H1 (cell line): Measurements from ENCODE around the gene CACNA1E. TPM values are rescaled to one million over a fixed set of nuclear protein-coding genes. Genes with fewer than 3 reads are reported as not detected.

Source experiments
- CTCF ChIA-PET: fragments of 300-600 bp; sonication (Branson Sonifier 250); formaldehyde crosslinking; loops from one replicate; lab custom pipeline; 2021; ENCODE audit not compliant: partially characterized antibody; lab: Charles Lee
- POLR2A ChIA-PET: fragments of 300-600 bp; sonication (Branson Sonifier 250); formaldehyde crosslinking; loops from one replicate; lab custom pipeline; 2021; ENCODE audit warnings: inconsistent platforms; ENCODE audit not compliant: partially characterized antibody; lab: Charles Lee
- DNase-seq, 2 experiments: peaks; one replicate each; pipeline versions ENCODE4 v3.0.0 to v3.0.0-alpha.2; 2010 to 2022; ENCODE audit warnings: low spot score in 2 of 2, low read depth in 1 of 2, mixed read lengths in 1 of 2
- FAIRE-seq: peaks from 2 replicates; lab custom pipeline; 2011; peaks lifted over from hg19 to GRCh38; lab: Jason Lieb, UNC
- H2AFZ ChIP-seq: 2 replicates; pipeline ENCODE4 v1.8.1; 2012; ENCODE audit warnings: low read length, inconsistent platforms
- H2AK5ac ChIP-seq: 2 replicates; pipeline ENCODE4 v1.6.1; 2013; ENCODE audit warnings: low read depth, low read length
- H2BK120ac ChIP-seq: replicated peaks from 2 replicates; pipeline ENCODE3; 2013; ENCODE audit warnings: low read depth, low read length, inconsistent platforms
- H2BK12ac ChIP-seq: 2 replicates; pipeline ENCODE4 v1.6.1; 2013; ENCODE audit warnings: low read depth, low read length
- H2BK15ac ChIP-seq: 2 replicates; pipeline ENCODE4 v1.6.1; 2013; ENCODE audit warnings: low read length
- H2BK20ac ChIP-seq: 2 replicates; pipeline ENCODE4 v1.6.1; 2013; ENCODE audit warnings: low read length
- H2BK5ac ChIP-seq: 2 replicates; pipeline ENCODE4 v1.6.1; 2013; ENCODE audit warnings: low read depth, low read length
- H3K14ac ChIP-seq: 2 replicates; pipeline ENCODE4 v1.6.1; 2013; ENCODE audit warnings: inconsistent platforms; ENCODE audit not compliant: insufficient read length
- H3K18ac ChIP-seq: 2 replicates; pipeline ENCODE4 v1.6.1; 2013; ENCODE audit warnings: low read length; ENCODE audit errors: extremely low read depth
- H3K23ac ChIP-seq: 2 replicates; pipeline ENCODE4 v1.6.1; 2013; ENCODE audit warnings: inconsistent platforms; ENCODE audit not compliant: insufficient read length
- H3K23me2 ChIP-seq: 2 replicates; pipeline ENCODE4 v1.6.1; 2013; ENCODE audit warnings: low read depth, low read length
- H3K27ac ChIP-seq: 2 replicates; pipeline ENCODE4 v1.6.1; 2011; ENCODE audit warnings: low read depth, low read length, inconsistent platforms
- H3K27me3 ChIP-seq, 4 experiments: replicated peaks in 1 of 4; 1 replicate in 1 of 4; 2 replicates in 3 of 4; pipeline versions ENCODE4 v1.6.1 to v1.8.1; 2011 to 2013; ENCODE audit warnings: low read length in 3 of 4, mild to moderate bottlenecking in 3 of 4, inconsistent platforms in 2 of 4, mixed read lengths in 2 of 4, moderate library complexity in 1 of 4; ENCODE audit not compliant: control insufficient read depth in 3 of 4, insufficient read depth in 3 of 4; ENCODE audit errors: extremely low read depth in 1 of 4
- H3K36me3 ChIP-seq, 4 experiments: 2 replicates each; pipeline versions ENCODE4 v1.6.1 to v1.8.1; 2011 to 2013; ENCODE audit warnings: mild to moderate bottlenecking in 4 of 4, low read length in 3 of 4, moderate library complexity in 2 of 4, control low read depth in 1 of 4, inconsistent platforms in 1 of 4; ENCODE audit not compliant: insufficient read depth in 4 of 4, control insufficient read depth in 2 of 4
- H3K4ac ChIP-seq: replicated peaks from 2 replicates; pipeline ENCODE3; 2013; ENCODE audit warnings: low read length, low read depth, mixed read lengths, inconsistent platforms; ENCODE audit not compliant: insufficient read length
- H3K4me1 ChIP-seq, 4 experiments: replicated peaks in 1 of 4; 1 replicate in 1 of 4; 2 replicates in 3 of 4; pipeline versions ENCODE4 v1.6.1 to v1.8.1; 2011 to 2013; ENCODE audit warnings: low read length in 3 of 4, inconsistent platforms in 2 of 4, mixed read lengths in 1 of 4; ENCODE audit not compliant: insufficient read depth in 4 of 4, control insufficient read depth in 3 of 4
- H3K4me2 ChIP-seq, 2 experiments: 2 replicates each; pipeline versions ENCODE4 v1.6.1 to v1.8.1; 2011 to 2013; ENCODE audit warnings: low read depth in 2 of 2, low read length in 2 of 2, control low read depth in 1 of 2, inconsistent platforms in 1 of 2, mild to moderate bottlenecking in 1 of 2; ENCODE audit not compliant: insufficient read depth in 1 of 2
- H3K4me3 ChIP-seq, 4 experiments: fragments of 200-600, 300-600 bp in 1 of 4; sonication (generic), shearing (Covaris generic), sonication (Bioruptor Twin) in 1 of 4; 2 replicates each; pipeline versions ENCODE4 v1.5.1 to v1.8.1; 2011 to 2016; ENCODE audit warnings: low read length in 4 of 4, low read depth in 3 of 4, control low read depth in 2 of 4, inconsistent platforms in 2 of 4, mild to moderate bottlenecking in 2 of 4, mixed read lengths in 1 of 4, moderate library complexity in 1 of 4; ENCODE audit not compliant: insufficient read depth in 2 of 4; ENCODE audit errors: extremely low read depth in 1 of 4
- H3K56ac ChIP-seq: replicated peaks from 2 replicates; pipeline ENCODE3; 2013; ENCODE audit warnings: low read depth, mild to moderate bottlenecking, mixed read lengths, low read length, inconsistent platforms; ENCODE audit not compliant: insufficient read length
- H3K79me1 ChIP-seq: 2 replicates; pipeline ENCODE4 v1.6.1; 2013; ENCODE audit warnings: low read depth, low read length, control low read depth
- H3K79me2 ChIP-seq, 2 experiments: 2 replicates each; pipeline versions ENCODE4 v1.6.1 to v1.8.1; 2012 to 2013; ENCODE audit warnings: low read length in 2 of 2, mild to moderate bottlenecking in 2 of 2, inconsistent platforms in 1 of 2; ENCODE audit not compliant: insufficient read depth in 2 of 2, control insufficient read depth in 1 of 2
- H3K9ac ChIP-seq, 4 experiments: replicated peaks in 1 of 4; 1 replicate in 1 of 4; 2 replicates in 3 of 4; pipeline versions ENCODE4 v1.6.1 to v1.8.1; 2011 to 2013; ENCODE audit warnings: low read depth in 3 of 4, low read length in 3 of 4, control low read depth in 2 of 4, mild to moderate bottlenecking in 2 of 4, moderate library complexity in 2 of 4, inconsistent platforms in 1 of 4; ENCODE audit errors: extremely low read depth in 1 of 4
- H3K9me3 ChIP-seq, 2 experiments: 2 replicates each; pipeline versions ENCODE4 v1.6.1 to v1.8.1; 2012 to 2013; ENCODE audit warnings: mild to moderate bottlenecking in 2 of 2, moderate library complexity in 2 of 2, control low read depth in 1 of 2, inconsistent platforms in 1 of 2, low read depth in 1 of 2, low read length in 1 of 2, mixed read lengths in 1 of 2; ENCODE audit not compliant: insufficient read depth in 2 of 2
- H4K20me1 ChIP-seq, 2 experiments: replicated peaks in 1 of 2; 2 replicates each; pipeline versions ENCODE3 to v1.8.1; 2011 to 2013; ENCODE audit warnings: inconsistent platforms in 2 of 2, low read length in 2 of 2, mild to moderate bottlenecking in 1 of 2; ENCODE audit not compliant: insufficient read depth in 2 of 2, control insufficient read depth in 1 of 2
- H4K5ac ChIP-seq: 2 replicates; pipeline ENCODE4 v1.6.1; 2013; ENCODE audit warnings: low read length, low read depth, mixed read lengths, inconsistent platforms; ENCODE audit not compliant: insufficient read length
- H4K8ac ChIP-seq: 2 replicates; pipeline ENCODE4 v1.8.0; 2013; ENCODE audit warnings: mild to moderate bottlenecking, moderate library complexity, low read length, inconsistent platforms; ENCODE audit not compliant: insufficient read depth; ENCODE audit errors: extremely low read depth
- H4K91ac ChIP-seq: replicated peaks from 2 replicates; pipeline ENCODE3; 2013; ENCODE audit warnings: low read length, mixed read lengths, inconsistent platforms; ENCODE audit not compliant: insufficient read length
- BCL11A ChIP-seq, 2 experiments: IDR thresholded peaks; one replicate each; pipeline ENCODE4 v1.6.1; 2011; ENCODE audit warnings: low read depth in 2 of 2, low read length in 2 of 2, mild to moderate bottlenecking in 2 of 2
- CBX5 ChIP-seq: fragments of 300-800, 300-1000 bp; sonication (generic); IDR thresholded peaks from 2 replicates; pipeline ENCODE4 v1.7.1; 2016; ENCODE audit warnings: antibody characterized with exemption, low read length, low read depth
- HDAC6 ChIP-seq: IDR thresholded peaks from one replicate; pipeline ENCODE4 v1.7.1; 2012; ENCODE audit warnings: low read depth, mild to moderate bottlenecking, inconsistent platforms, low read length, moderate library complexity
- JUN ChIP-seq: IDR thresholded peaks from 2 replicates; pipeline ENCODE4 v1.6.1; 2011; ENCODE audit warnings: low read depth, mild to moderate bottlenecking, improper control_type of control experiment, low read length
- RBBP5 ChIP-seq: IDR thresholded peaks from 2 replicates; pipeline ENCODE4 v1.7.1; 2012; ENCODE audit warnings: low read depth, mild to moderate bottlenecking, inconsistent platforms, low read length, moderate library complexity, borderline replicate concordance
- SAP30 ChIP-seq: fragments of 300-600 bp; sonication (generic); IDR thresholded peaks from 2 replicates; pipeline ENCODE4 v1.7.1; 2012; ENCODE audit warnings: low read length, moderate library complexity, mild to moderate bottlenecking, inconsistent platforms; ENCODE audit not compliant: insufficient read depth, insufficient replicate concordance
- SIRT6 ChIP-seq: IDR thresholded peaks from one replicate; pipeline ENCODE4 v1.7.1; 2012; ENCODE audit warnings: low read length, inconsistent platforms
- YY1 ChIP-seq: IDR thresholded peaks from 2 replicates; pipeline ENCODE4 v1.6.1; 2011; ENCODE audit warnings: low read depth, mild to moderate bottlenecking, low read length
- WGBS, 2 experiments: shearing (Covaris generic) in 1 of 2; methylation state at CpG; one replicate each; pipeline versions ENCODE4 v1.1.6 to v1.1.7; 2013 to 2015; ENCODE audit warnings: low lambda C conversion rate in 2 of 2, mixed read lengths in 2 of 2, inconsistent platforms in 1 of 2, low coverage in 1 of 2, missing lambda C conversion rate in 1 of 2; ENCODE audit not compliant: insufficient replicate concordance in 2 of 2, insufficient coverage in 1 of 2, insufficient read length in 1 of 2; ENCODE audit errors: extremely low coverage in 1 of 2, missing lambda C conversion rate in 1 of 2; 5-methylcytosine and 5-hydroxymethylcytosine counted together
- polyA plus RNA-seq, 7 experiments: library from polyadenylated mRNA; depleted of rRNA in 3 of 7; stranded (reverse) in 5 of 7; unstranded in 2 of 7; fragments of >200 nt in 5 of 7; fragments of 200-250 nt in 2 of 7; gene quantifications; 1 replicate in 5 of 7; 2 replicates in 1 of 7; 4 replicates in 1 of 7; pipeline versions ENCODE4 v1.2.1 to v1.2.3, GENCODE V29; 2011 to 2013; ENCODE audit warnings: missing spikeins in 2 of 7, mixed read lengths in 2 of 7
- total RNA-seq: library from RNA; stranded (reverse); fragmentation: NEBNext Ultra II Directional; extraction: Animal tissue kit (Norgen Biotek cat#: 25700); gene quantifications from 2 replicates; pipeline ENCODE4 v1.2.1, GENCODE V29; 2021
- TF ChIP-seq, protein P1 (sequence below), 3 experiments: IDR thresholded peaks; 1 replicate in 2 of 3; 2 replicates in 1 of 3; pipeline versions ENCODE4 v1.5.1 to v1.6.1; 2011; ENCODE audit warnings: low read length in 3 of 3, mild to moderate bottlenecking in 3 of 3, inconsistent platforms in 2 of 3, low read depth in 1 of 3, moderate library complexity in 1 of 3; ENCODE audit not compliant: insufficient read depth in 1 of 3; ENCODE audit errors: control extremely low read depth in 1 of 3

CACNA1E gene
- total and polyA plus RNA-seq, 2 of the 8 experiments (the other 6 are each of a cell fraction or from before 2014, with no cell fraction given), result 0.98 to 1.3 TPM

DNA sequence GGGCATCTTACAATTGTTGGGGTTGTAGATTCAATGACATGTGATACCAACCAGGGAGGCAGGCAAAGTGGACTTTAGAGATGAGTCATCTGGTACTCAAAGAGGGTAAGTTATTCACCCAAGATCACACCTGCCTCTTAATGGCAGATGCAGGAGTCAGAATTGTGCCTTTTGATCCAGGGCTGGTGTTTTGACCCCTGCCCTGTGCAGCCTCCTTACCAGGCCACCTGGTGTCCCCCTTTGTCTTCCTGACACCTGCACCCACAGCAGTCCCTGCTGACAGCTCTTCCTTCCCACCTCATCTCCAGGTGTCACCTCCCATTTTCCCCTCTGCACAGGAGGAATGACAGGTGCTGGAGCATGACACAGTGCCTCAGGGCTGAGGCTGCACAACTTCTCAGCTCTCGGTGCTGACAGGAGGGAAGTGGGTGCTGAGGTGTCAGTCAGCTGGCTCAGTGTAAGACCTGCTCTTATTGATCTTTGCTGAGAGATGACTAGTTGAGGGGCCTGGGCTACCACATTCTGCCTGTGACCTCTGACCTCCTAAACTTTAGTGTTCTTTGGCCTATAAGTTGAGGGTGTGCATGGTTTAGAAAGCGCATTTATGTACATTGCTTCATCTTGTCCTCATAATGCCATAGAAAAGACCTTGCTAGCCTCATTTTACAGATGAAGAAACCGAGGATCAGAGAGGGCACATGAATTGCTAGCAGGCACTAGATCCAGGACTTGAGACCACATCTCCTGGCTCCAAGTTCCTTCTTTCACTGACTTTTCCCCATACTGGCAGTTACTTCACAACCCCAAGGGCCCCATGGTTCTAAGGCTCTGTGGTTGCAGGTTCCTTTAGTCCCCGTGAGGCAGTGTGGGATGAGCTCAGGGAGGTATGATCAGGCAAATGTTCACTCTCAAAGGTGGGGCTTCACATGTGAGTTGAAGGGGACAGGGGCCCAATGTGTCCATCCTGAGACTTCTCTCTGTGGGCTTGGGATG is 31.3 kb downstream of the CACNA1E start:
- Histone ChIP-seq H3K9ac (no peak overlapping the region), H2BK120ac (no peak overlapping the region), H3K23ac (no peak overlapping the region), H3K23me2 (no peaks in the 10 kb centered on the region), H3K18ac (no peak overlapping the region), H2AK5ac (no peak overlapping the region), H3K4me3 (no peak overlapping the region), H3K27me3 (no peaks in the 10 kb centered on the region), H3K14ac (no peak overlapping the region), H2AFZ (no peak overlapping the region), H3K36me3 (no peaks in the 10 kb centered on the region), H4K91ac (no peak overlapping the region), H4K5ac (no peak overlapping the region), H2BK15ac (no peak overlapping the region), H4K20me1 (no peaks in the 10 kb centered on the region), H3K9me3 (no peaks in the 10 kb centered on the region), H2BK12ac (no peak overlapping the region), H3K27ac (no peak overlapping the region), H2BK5ac (no peak overlapping the region), H4K8ac (no peak overlapping the region), H3K4ac (no peak overlapping the region), H3K79me2 (no peaks in the 10 kb centered on the region), H3K4me2 (no peak overlapping the region), H3K79me1 (no peaks in the 10 kb centered on the region), H3K4me1 (0 out of 7 replicates have a peak, but pooled peaks cover 0 to 2% (median 0%) of the 10 kb centered on the region in 4 experiments), H2BK20ac (no peak overlapping the region), H3K56ac (no peak overlapping the region)
- ChIA-PET CTCF (interaction anchor here (0.6 to 1.6 kb wide), 3 partner anchors 17 to 217 kb away, joined by 3 to 7 read pairs (median 4); no protein-coding TSS in a partner anchor), POLR2A (no interaction called here)
- DNase-seq, result no peak
- no peak for FAIRE-seq
- WGBS, 2 experiments, result 90% methylated on average over 4 of the region's 4 CpGs; no CpG with 5 or more reads in 1 of the 2 experiments
- TF ChIP-seq YY1, result no peak
- no peak for TF ChIP-seq SIRT6
- no peak for TF ChIP-seq SAP30
- TF ChIP-seq HDAC6, result no peak
- no peak for TF ChIP-seq BCL11A (IDR thresholded peaks at IDR 0.05; ENCODE audit: low read depth in 2 of 2, low read length in 2 of 2)
- TF ChIP-seq, protein P1, sequence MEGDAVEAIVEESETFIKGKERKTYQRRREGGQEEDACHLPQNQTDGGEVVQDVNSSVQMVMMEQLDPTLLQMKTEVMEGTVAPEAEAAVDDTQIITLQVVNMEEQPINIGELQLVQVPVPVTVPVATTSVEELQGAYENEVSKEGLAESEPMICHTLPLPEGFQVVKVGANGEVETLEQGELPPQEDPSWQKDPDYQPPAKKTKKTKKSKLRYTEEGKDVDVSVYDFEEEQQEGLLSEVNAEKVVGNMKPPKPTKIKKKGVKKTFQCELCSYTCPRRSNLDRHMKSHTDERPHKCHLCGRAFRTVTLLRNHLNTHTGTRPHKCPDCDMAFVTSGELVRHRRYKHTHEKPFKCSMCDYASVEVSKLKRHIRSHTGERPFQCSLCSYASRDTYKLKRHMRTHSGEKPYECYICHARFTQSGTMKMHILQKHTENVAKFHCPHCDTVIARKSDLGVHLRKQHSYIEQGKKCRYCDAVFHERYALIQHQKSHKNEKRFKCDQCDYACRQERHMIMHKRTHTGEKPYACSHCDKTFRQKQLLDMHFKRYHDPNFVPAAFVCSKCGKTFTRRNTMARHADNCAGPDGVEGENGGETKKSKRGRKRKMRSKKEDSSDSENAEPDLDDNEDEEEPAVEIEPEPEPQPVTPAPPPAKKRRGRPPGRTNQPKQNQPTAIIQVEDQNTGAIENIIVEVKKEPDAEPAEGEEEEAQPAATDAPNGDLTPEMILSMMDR (IDR thresholded peaks at IDR 0.05; ENCODE audit: control extremely low read depth in 1 of 3, insufficient read depth in 1 of 3, low read depth in 1 of 3, low read length in 3 of 3), result peak in 1 of 3 experiments; percentile 3; a peak in 1 of 4 replicates
- no peak for TF ChIP-seq RBBP5
- TF ChIP-seq JUN, result no peak
- TF ChIP-seq CBX5, result no peak
